Measurements from ENCODE around the gene STMN1.

- TF ChIP-seq CTCF (IDR thresholded peaks at IDR 0.05; ENCODE audit: low read length), result no peak
- no peak for TF ChIP-seq EZH2 (optimal IDR thresholded peaks at IDR 0.05; ENCODE audit: low read depth, low read length)
Measured at GRCh38 chr1:25911162-25911561, 4.9 kb upstream of the STMN1 start.

Data from MM.1S (cell line).